IgD-negative memory B cell (primary cell): ENCODE data around the gene IDH3A. TPM values are rescaled to one million over a fixed set of nuclear protein-coding genes. Genes with fewer than 3 reads are reported as not detected.

ENCODE experiments used
- H3K27ac Mint-ChIP-seq, 3 donors: one replicate each; pipeline ENCODE4 v1.8.0; 2020 to 2022; ENCODE audit warnings: mild to moderate bottlenecking in 3 of 3, mixed read lengths in 3 of 3, moderate library complexity in 1 of 3
- H3K27me3 Mint-ChIP-seq: one replicate; pipeline ENCODE4 v1.8.0; 2021; ENCODE audit warnings: mixed read lengths
- H3K36me3 Mint-ChIP-seq: one replicate; pipeline ENCODE4 v1.8.0; 2020; ENCODE audit warnings: mild to moderate bottlenecking, mixed read lengths
- H3K4me1 Mint-ChIP-seq, 3 donors: one replicate each; pipeline ENCODE4 v1.8.0; 2020 to 2022; ENCODE audit warnings: mixed read lengths in 3 of 3, mild to moderate bottlenecking in 1 of 3
- H3K4me3 Mint-ChIP-seq, 4 donors: one replicate each; pipeline ENCODE4 v1.8.0; 2020 to 2022; ENCODE audit warnings: mild to moderate bottlenecking in 4 of 4, mixed read lengths in 4 of 4, moderate library complexity in 3 of 4
- H3K9me3 Mint-ChIP-seq, 3 donors: one replicate each; pipeline ENCODE4 v1.8.0; 2020 to 2021; ENCODE audit warnings: mixed read lengths in 3 of 3, mild to moderate bottlenecking in 1 of 3
- polyA plus RNA-seq: library from polyadenylated mRNA; unstranded; fragments of 300-500 nt; fragmentation: Illumina TruSeq; gene quantifications from one replicate; pipeline ENCODE4 v1.2.3, GENCODE V29; 2021

The IDH3A gene
- polyA plus RNA-seq, 1 donor from 2014 or later = 62.1 TPM

DNA sequence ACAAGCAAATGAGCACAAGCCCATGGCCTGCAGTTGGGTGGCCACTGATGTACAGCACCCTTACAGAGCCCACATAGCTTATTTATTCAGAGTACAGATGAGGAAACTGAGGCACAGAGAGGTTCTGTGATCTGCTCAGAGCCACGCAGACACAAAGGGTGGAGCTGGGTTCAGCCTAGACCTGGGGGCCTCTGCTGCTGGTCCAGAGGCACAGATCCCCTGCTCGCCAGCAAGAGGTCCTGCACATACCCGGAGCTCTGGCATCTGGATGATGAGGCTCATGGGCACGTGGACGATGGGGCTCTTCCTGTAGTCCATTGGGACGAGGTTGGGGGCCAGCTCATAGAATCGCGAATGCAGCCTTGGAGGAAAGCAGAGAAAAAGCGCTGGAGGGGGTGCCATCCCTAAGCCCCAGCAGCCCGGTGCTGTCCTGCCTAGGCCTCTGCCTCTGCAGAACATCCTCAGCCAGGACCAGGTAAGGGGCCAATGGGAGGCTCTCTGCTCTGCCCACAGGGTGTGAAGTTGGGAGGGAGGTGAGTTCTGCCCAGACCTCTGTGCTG is 38.2 kb upstream of the IDH3A start:
- Mint-ChIP-seq H3K9me3 (no peaks in the 10 kb centered on the region), H3K36me3 (no peaks in the 10 kb centered on the region), H3K27me3 (no peaks in the 10 kb centered on the region), H3K4me1 (peaks cover 0 to 4% (median 0%) of the 10 kb centered on the region in 3 donors), H3K27ac (no peak overlapping the region), H3K4me3 (no peak overlapping the region)

DNA sequence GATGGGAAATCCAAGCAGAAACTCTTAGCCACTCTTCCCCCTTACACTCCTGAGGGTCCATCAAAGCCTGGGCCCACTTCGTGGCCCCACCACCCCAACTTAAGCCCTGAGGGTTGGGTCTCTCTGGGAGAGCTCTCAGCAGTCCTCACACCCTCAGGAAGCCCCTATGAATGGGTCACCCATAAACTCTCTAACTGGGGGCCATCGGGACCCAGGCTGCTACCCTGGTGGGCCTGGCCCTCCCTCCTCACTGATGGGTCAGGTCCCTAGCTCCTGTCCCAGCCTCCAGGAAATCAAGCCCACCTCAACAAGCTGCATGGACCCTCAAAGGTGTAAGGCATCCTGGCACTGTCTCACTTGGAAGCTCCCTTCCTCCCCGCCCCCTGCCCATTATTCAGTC is 37.4 kb upstream of the IDH3A start:
- Mint-ChIP-seq H3K9me3 (no peaks in the 10 kb centered on the region), H3K36me3 (no peaks in the 10 kb centered on the region), H3K27ac (no peak overlapping the region), H3K27me3 (no peaks in the 10 kb centered on the region), H3K4me1 (peaks cover 0 to 4% (median 0%) of the 10 kb centered on the region in 3 donors), H3K4me3 (no peak overlapping the region)

DNA sequence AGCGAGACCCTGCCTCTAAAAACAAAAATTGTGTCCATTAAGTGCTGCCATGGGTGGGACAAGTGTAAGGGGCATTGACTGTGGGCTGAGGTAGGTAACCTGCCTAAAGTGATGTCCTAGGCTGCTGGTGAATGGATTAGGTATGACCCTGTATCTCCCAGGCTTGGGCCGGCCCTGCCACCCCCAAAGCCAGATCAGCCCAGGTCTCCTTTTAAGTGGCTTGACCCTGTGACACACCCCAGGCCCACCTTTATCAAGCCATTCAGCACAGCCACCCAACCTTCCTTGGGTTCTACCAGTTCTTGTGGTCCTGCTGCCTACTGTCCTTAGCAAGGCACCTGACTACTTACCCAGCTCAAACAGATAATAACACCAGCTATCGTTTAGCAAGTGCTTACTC is 36.6 kb upstream of the IDH3A start:
- Mint-ChIP-seq H3K4me3 (peak overlapping the region in 1 of 4 donors; percentile 86), H3K27ac (no peak overlapping the region), H3K36me3 (no peaks in the 10 kb centered on the region), H3K4me1 (peaks cover 0 to 4% (median 0%) of the 10 kb centered on the region in 3 donors), H3K27me3 (no peaks in the 10 kb centered on the region), H3K9me3 (no peaks in the 10 kb centered on the region)

DNA sequence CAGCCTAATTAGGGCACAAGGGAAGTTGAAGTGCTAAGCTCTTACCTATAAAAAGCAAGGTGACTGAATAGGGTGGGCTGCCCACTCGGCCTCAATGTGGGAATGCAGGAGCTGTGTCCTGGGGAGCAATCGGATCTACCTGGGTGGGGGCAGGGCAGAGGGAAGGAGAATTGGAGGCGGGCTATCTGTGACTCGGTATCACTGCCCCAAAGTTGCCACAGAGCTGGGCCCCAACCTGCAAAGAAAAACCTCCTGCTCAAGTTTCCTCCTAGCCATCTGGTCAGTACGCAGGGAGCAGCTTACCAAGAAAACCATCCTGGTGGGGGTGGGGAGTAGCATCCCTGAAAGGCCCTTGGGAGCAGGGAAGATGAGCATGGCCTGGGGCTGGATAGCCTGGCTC is 28.6 kb upstream of the IDH3A start:
- H3K27me3 Mint-ChIP-seq = no peaks in the 10 kb centered on the region
- no peaks in the 10 kb centered on the region for H3K36me3 Mint-ChIP-seq
- H3K27ac Mint-ChIP-seq = no peak overlapping the region
- H3K9me3 Mint-ChIP-seq = no peaks in the 10 kb centered on the region
- H3K4me3 Mint-ChIP-seq = no peak overlapping the region
- no peaks in the 10 kb centered on the region for H3K4me1 Mint-ChIP-seq

DNA sequence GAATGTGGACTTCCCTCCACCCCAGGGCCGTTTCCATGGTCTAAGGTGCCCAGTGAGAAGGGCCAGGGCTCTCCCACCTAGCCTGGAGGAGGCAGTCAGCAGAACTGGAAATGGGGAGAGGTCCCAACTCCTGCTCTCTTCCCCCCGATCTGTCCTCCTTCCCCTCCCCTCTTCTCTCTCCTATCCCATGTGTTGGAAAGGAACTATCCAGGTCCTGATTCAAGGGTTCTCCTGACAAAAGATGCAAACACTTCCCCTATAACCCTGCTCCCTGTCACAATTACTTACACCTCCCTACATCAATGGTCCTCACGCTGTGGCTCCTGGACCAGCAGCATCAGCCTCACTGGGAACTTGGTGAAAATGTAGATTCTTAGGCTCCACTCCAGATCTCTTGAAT is 23.9 kb upstream of the IDH3A start:
- Mint-ChIP-seq H3K9me3 (no peaks in the 10 kb centered on the region), H3K36me3 (no peaks in the 10 kb centered on the region), H3K4me3 (no peak overlapping the region), H3K27ac (no peak overlapping the region), H3K4me1 (peaks cover 0 to 3% (median 0%) of the 10 kb centered on the region in 3 donors), H3K27me3 (no peaks in the 10 kb centered on the region)

DNA sequence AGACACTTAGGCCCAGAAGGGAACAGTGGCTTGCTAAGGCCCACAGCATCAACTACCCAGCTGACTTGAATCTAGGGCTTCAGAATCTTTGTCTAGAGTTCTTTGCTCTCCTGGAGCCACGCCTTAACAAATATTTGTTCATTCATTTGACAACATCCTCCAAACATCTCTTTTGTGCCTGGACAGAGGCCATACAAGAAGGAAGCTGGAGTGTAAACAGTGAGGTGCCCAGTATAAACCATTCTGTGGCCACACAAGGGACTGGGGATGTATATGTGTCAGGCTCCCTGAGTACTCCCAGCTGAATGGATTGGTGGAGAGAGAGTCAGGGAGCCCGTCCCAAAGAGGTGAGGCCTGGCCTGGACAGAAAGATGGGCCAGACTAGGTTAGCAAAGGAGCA is 21.3 kb upstream of the IDH3A start:
- H3K36me3 Mint-ChIP-seq = no peaks in the 10 kb centered on the region
- H3K4me1 Mint-ChIP-seq = peaks cover 5 to 7% (median 7%) of the 10 kb centered on the region in 3 donors
- H3K4me3 Mint-ChIP-seq = peak overlapping the region in 1 of 4 donors; percentile 46
- H3K27ac Mint-ChIP-seq = peak overlapping the region in 1 of 3 donors; percentile 23
- H3K27me3 Mint-ChIP-seq = no peaks in the 10 kb centered on the region
- H3K9me3 Mint-ChIP-seq = no peaks in the 10 kb centered on the region

DNA sequence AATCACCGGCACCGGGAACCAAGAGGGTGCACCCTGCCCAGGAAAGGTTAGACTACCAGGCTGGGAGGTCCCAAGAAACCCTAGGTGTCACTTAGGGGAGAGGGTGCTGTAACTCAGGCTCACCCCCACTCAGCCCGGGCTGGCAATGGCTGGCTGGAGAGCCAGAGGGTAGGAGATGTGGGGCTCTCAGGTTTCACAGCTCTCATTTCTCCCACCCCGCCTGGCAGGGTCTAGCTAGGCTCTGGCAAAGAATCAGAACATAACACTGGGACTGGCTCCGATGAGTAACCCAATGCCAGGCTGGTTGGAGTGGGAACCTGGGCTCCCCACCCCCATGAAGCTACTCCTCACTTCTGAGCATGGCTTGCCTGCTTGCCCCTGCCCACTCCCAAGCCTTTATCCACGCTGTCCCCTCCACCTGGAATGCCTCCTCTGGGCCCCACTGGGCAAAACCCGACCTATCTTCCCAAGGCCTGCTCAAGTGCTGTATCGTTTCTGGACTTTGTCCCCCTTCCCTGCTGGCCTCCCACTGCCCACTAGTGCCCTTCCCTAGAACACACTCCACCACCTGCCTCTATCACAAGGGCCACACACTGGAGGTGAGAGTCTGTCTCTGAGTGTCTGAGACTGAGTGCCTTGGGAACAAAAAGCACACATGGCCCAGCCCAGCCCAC is 19.9 kb upstream of the IDH3A start:
- Mint-ChIP-seq H3K9me3 (no peaks in the 10 kb centered on the region), H3K27me3 (no peaks in the 10 kb centered on the region), H3K27ac (peak overlapping the region in 2 of 3 donors; percentile 27 to 67), H3K4me1 (peaks cover 5 to 7% (median 7%) of the 10 kb centered on the region in 3 donors), H3K36me3 (no peaks in the 10 kb centered on the region), H3K4me3 (peak overlapping the region in 1 of 4 donors; percentile 46)

DNA sequence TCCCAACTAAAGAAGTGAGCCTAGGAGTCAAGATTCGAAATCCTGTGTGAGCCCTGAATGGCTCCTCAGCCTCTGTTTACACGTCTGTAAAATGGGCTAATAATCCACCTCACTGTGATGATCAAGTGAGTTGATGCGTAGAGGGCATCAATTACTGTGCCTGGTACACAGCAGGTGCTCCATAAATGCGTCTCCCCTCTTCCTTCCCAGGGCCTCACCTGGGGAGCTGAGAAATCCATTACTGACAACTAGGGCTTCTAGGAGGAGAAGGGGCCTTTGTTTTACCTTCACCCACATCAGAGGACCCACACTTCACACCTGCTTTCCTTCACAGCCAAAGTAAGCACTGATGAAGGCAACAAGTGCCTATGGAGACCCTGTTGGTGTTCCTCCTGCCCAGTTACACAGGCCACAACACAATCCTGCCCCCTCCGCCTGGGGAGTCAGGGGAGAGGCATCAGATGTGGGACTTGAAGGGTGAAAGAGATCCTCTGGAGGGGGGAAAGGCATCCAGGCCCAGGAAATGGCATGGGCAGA is 19.3 kb upstream of the IDH3A start:
- H3K27me3 Mint-ChIP-seq = no peaks in the 10 kb centered on the region
- peaks cover 5 to 7% (median 7%) of the 10 kb centered on the region in 3 donors for H3K4me1 Mint-ChIP-seq
- H3K9me3 Mint-ChIP-seq = no peaks in the 10 kb centered on the region
- H3K36me3 Mint-ChIP-seq = peaks cover 2% of the 10 kb centered on the region
- peak overlapping the region; percentile 78 to 91 (median 84) for H3K4me3 Mint-ChIP-seq
- H3K27ac Mint-ChIP-seq = peak overlapping the region in 2 of 3 donors; percentile 3 to 84

DNA sequence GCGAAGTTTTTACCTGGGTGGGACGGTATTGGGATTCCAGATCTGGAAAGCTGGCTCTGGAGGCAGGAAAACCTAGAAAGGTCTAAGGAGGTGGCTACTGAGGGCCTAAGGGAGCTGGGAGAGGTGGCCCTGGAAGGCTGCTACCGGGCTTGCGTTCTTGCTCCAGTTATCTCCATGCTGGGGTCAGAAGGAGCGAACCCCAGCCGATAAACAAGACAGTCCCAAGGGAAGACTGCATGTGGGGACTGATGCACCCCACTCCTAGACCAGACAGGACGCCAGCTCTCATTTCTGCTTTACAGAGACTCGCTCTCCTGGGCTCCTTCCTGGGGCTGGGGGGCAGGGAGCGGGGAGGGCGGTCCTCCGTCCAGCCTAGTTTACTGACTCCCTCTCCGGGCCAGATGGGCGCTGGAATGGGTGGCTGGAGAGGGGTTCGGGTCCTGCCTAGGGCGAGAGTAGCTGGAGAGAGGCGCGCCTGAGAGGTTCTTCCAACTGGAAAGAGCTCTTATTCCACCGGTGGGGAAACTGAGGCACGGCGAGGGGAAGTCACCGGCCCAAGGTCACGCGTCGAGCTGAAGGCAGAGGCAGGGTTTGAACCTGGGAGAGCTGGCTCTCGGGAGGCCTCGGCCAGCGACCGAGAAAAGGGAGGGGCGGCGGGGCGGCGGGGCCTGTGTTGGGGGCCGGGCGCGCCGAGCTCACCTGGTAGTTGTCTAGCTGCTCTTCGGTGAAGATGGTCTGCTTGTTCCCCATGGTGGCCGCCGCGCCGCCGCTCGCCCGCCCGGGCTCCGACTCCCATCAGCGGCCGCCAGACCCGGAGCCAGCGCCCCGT is 18.5 kb upstream of the IDH3A start:
- H3K27me3 Mint-ChIP-seq = no peaks in the 10 kb centered on the region

DNA sequence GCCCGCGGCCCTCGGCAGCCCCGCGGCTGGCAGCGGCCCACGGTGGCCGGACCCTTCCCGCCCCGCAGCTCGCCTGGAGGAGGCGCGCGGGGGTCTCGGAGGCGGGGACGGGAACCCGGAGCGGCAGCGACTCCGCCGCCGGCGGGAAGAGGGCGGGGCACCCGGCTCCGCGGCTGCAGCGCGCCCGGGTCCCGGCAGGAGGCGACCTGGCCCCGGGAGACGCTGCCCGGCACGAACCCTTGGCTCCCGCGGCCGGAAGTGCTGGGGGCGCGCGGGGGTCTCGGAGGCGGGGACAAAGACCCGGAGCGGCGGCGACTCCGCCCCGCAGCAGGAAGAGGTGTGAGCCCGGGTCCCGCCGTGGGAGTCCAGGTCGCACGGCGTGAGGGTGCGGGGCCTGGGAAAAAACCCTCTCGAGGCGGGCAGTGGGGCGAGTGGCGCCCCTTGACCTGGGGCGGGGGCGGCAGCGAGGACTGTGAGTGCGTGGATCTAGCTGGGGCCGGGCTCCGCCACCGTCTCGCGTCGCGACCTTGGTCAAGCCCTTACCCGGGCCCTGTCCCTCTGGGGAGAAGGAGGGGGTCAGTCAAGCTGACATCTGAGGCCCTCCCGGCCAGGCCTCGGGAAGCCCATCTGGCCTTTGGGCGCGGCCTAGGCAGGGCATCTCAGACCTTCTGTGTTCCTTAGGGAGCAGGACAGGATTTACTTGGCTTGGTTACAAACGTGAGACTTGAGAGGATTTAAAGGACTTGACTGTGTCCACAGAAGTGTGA is 17.7 kb upstream of the IDH3A start, which contains the start of gene CIB2:
Gene CIB2 (minus strand): TSS at position 151 of the 767 bp plus-strand sequence. CDS start 230 bp downstream, outside the sequence.
- H3K27me3 Mint-ChIP-seq = peaks cover 1% of the 10 kb centered on the region
- no peaks in the 10 kb centered on the region for H3K9me3 Mint-ChIP-seq
- peak within 1 kb of the TSS; percentile 64 to 94 (median 88) for H3K27ac Mint-ChIP-seq
- H3K4me1 Mint-ChIP-seq = peaks cover 5 to 11% (median 7%) of the 10 kb centered on the region in 3 donors
- peak within 1 kb of the TSS; percentile 84 to 91 (median 90) for H3K4me3 Mint-ChIP-seq
- H3K36me3 Mint-ChIP-seq = peaks cover 4% of the 10 kb centered on the region

More for the DNA sequence above, 18.5 kb upstream of the IDH3A start:
- peak overlapping the region in 2 of 3 donors; percentile 88 to 94 for H3K27ac Mint-ChIP-seq
- peaks cover 5 to 7% (median 7%) of the 10 kb centered on the region in 3 donors for H3K4me1 Mint-ChIP-seq
- H3K36me3 Mint-ChIP-seq = peaks cover 2% of the 10 kb centered on the region
- H3K4me3 Mint-ChIP-seq = peak overlapping the region; percentile 78 to 91 (median 84)
- no peaks in the 10 kb centered on the region for H3K9me3 Mint-ChIP-seq

DNA sequence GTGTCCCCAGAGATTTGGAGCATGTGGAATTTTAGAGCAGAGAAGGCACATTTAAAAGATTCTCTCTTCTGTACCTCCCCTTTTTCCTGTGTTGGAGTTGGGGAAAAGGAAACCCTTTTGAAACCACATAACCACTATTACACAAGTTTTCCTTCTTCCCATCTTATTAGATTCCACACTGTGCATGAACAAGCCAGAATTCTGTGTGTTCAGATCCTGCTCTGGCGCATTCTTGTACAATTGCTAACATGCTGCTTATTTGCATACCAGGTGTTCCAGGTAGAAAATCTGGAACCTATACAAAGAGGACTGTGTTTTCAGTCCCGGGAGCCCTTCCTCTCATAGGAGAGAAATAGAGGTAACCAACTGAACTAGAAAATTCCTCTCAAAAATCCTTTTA is 15.4 kb upstream of the IDH3A start:
- no peak overlapping the region for H3K27ac Mint-ChIP-seq
- H3K36me3 Mint-ChIP-seq = peaks cover 4% of the 10 kb centered on the region
- no peaks in the 10 kb centered on the region for H3K9me3 Mint-ChIP-seq
- H3K4me1 Mint-ChIP-seq = peaks cover 5 to 7% (median 7%) of the 10 kb centered on the region in 3 donors
- peaks cover 1% of the 10 kb centered on the region for H3K27me3 Mint-ChIP-seq
- peak overlapping the region in 1 of 4 donors; percentile 32 for H3K4me3 Mint-ChIP-seq

DNA sequence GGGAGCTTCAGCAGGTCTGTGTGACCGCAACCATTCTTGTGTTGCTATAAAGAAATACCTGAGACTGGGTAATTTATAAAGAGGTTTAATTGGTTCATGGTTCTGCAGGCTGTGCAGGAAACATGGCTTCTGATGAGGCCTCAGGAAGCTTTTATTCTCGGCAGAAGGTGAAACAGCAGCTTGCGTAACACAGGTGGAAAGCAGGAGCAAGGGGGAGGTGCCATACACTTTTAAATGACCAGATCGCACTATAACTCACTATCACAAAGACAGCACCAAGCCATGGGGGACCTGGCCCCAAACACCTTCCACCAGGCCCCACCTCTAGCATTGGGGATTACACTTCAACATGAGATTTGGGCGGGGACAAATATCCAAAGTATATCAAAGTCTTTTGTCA is 9.6 kb upstream of the IDH3A start:
- H3K27me3 Mint-ChIP-seq = peaks cover 1% of the 10 kb centered on the region
- peaks cover 0 to 3% (median 0%) of the 10 kb centered on the region in 3 donors for H3K4me1 Mint-ChIP-seq
- no peak overlapping the region for H3K27ac Mint-ChIP-seq
- peaks cover 2% of the 10 kb centered on the region for H3K36me3 Mint-ChIP-seq
- H3K4me3 Mint-ChIP-seq = no peak overlapping the region
- H3K9me3 Mint-ChIP-seq = no peaks in the 10 kb centered on the region

DNA sequence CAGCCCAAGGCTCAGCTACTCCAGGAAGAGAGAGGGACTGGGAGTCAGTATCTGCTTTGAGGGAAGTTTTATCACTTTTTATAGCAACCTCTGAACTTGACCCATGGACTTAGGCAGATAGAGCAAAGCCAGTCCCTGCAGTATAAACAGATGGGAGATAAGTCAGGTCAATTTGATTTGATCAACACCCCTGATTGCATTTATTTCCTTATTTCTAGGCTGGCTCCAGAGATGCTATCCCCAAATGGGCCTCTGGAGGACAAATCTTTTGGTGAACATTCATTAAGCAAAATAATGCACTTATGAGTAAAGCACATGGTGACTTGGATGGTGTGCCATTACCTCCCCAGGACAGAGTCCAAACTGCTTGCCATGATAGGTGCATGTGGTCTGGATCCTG is 8.9 kb upstream of the IDH3A start:
- Mint-ChIP-seq H3K27me3 (peaks cover 1% of the 10 kb centered on the region), H3K9me3 (no peaks in the 10 kb centered on the region), H3K27ac (no peak overlapping the region), H3K4me1 (peaks cover 0 to 3% (median 0%) of the 10 kb centered on the region in 3 donors), H3K4me3 (peak overlapping the region in 1 of 4 donors; percentile 23), H3K36me3 (peaks cover 2% of the 10 kb centered on the region)

DNA sequence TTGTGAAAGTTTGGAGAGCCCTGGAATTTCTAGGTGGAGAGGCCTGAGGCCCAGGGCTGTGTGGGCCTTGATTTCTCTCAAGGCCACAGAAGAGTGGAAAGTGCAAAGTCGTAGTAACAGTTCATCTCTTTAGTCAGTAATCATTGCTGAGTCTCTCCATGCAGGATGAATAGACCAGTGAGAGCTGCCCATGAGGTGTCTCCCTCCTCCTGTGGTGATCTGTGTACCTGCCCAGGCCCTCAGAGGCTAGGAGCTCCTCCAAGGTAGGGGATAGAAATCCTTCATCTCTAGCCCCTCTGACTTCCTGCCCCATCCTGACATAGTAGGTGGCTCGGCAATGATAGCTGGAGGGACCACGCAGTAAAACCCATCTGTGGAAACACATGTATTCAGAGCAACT is 6.8 kb upstream of the IDH3A start:
- Mint-ChIP-seq H3K36me3 (no peaks in the 10 kb centered on the region), H3K4me1 (peaks cover 0 to 2% (median 0%) of the 10 kb centered on the region in 3 donors), H3K27me3 (no peaks in the 10 kb centered on the region), H3K4me3 (no peak overlapping the region), H3K27ac (no peak overlapping the region), H3K9me3 (no peaks in the 10 kb centered on the region)
